Ishikawa (cell line): ENCODE measurements around the gene AOC1.

ENCODE experiments used
- EP300 ChIP-seq: IDR thresholded peaks from 2 replicates; pipeline ENCODE4 v1.6.1; 2012; ENCODE audit warnings: borderline replicate concordance
- RAD21 ChIP-seq: IDR thresholded peaks from 2 replicates; pipeline ENCODE4 v1.6.1; 2012; ENCODE audit warnings: low read depth
- REST ChIP-seq: IDR thresholded peaks from 2 replicates; pipeline ENCODE4 v1.6.1; 2012; ENCODE audit warnings: low read depth, mild to moderate bottlenecking

- TF ChIP-seq EP300 = no peak
- TF ChIP-seq RAD21 = no peak
- TF ChIP-seq REST = no peak
Measured at GRCh38 chr7:150848561-150849115, 3.7 kb upstream of the AOC1 start.
